AG10803 (cell line): ENCODE results near the gene CBR1.
A peak's percentile ranks its signal among the peaks of the same experiment; 100 is the strongest.

Experiments
- DNase-seq: peaks from one replicate; pipeline ENCODE4 v3.0.0; 2010; ENCODE audit warnings: low read depth
- H3K4me3 ChIP-seq: 2 replicates; pipeline ENCODE4 v1.5.1; 2011; ENCODE audit warnings: mild to moderate bottlenecking, low read length, control low read depth
- TF ChIP-seq, protein P1 (sequence below): conservative IDR thresholded peaks from 2 replicates; pipeline ENCODE4 v1.5.1; 2011; ENCODE audit warnings: mild to moderate bottlenecking, low read length, control low read depth, inconsistent platforms

Gene CBR1

GRCh38 chr21:36105327-36105842, 35.6 kb downstream of the CBR1 start:
- no peak for DNase-seq
- H3K4me3 ChIP-seq: no peak overlapping the region
- TF ChIP-seq, protein P1, sequence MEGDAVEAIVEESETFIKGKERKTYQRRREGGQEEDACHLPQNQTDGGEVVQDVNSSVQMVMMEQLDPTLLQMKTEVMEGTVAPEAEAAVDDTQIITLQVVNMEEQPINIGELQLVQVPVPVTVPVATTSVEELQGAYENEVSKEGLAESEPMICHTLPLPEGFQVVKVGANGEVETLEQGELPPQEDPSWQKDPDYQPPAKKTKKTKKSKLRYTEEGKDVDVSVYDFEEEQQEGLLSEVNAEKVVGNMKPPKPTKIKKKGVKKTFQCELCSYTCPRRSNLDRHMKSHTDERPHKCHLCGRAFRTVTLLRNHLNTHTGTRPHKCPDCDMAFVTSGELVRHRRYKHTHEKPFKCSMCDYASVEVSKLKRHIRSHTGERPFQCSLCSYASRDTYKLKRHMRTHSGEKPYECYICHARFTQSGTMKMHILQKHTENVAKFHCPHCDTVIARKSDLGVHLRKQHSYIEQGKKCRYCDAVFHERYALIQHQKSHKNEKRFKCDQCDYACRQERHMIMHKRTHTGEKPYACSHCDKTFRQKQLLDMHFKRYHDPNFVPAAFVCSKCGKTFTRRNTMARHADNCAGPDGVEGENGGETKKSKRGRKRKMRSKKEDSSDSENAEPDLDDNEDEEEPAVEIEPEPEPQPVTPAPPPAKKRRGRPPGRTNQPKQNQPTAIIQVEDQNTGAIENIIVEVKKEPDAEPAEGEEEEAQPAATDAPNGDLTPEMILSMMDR: no peak

DNA sequence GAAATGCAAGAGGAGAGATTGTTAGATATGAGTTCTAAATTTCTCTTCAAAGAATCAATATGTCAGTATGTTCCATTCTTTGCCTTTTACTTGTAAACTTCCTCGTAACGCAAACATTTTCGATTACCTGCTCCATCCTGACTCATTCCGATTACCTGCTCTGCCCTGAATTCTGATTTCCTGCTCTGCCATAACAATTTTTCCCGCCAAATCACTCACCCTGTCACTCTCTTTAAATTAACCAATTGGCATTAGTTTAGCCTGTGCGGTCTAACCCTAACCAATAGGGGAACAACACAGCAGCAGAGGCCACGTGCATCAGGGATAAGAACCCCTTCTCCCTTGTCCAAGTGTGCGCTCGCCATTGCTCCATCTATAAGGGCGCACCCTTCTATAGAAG, 40.0 kb downstream of the CBR1 start:
- no peak overlapping the region for H3K4me3 ChIP-seq
- DNase-seq: no peak
- TF ChIP-seq, protein P1: no peak

DNA sequence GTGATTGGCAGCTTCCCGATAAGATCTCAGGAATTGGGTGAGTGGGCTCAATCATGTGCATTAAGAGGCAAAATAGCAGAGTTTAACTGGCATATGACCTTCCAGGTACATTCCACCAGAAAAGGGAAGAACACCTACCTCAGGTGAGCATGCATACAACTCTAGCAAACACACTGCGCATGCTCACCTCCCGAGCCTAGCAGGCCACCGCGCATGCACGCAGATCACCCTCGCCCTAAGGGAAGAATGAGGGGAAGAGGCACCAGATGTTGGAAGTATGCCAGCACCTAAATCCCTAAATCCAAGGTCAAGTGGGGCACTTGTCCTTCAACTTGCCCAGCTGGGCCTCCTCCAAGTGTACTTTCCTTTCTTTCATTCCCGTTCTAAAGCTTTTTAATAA, 41.4 kb downstream of the CBR1 start:
- TF ChIP-seq, protein P1: no peak
- H3K4me3 ChIP-seq: no peak overlapping the region
- no peak for DNase-seq

- TF ChIP-seq, protein P1: no peak
- DNase-seq: no peak
- H3K4me3 ChIP-seq: peak overlapping the region; percentile 43
Measured at GRCh38 chr21:36113647-36114428, 44.0 kb downstream of the CBR1 start.

- no peak overlapping the region for H3K4me3 ChIP-seq
- DNase-seq: no peak
- TF ChIP-seq, protein P1: no peak
Measured at GRCh38 chr21:36115138-36115730, 45.4 kb downstream of the CBR1 start.

DNA sequence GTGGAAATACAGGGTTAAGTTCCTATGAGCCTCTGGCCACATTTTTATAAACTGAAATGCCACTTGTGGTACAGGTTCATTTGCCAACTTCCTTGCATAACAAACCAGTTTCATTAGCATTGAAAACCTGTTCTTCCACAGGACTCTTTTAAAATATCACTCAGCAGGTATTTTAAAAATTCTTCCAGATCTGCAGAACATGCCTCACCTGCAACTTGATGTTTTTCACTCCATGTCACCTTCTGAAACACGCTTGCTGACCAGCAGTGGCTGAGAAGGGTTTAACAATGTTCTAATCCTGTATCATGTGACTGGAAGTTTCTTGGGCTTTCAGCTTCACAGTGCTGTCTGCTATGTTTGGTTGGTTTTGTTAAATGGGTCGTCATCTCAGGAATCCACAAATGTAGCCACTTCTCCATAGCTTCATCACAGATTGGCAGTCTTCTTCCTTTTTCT, 47.5 kb downstream of the CBR1 start:
- no peak overlapping the region for H3K4me3 ChIP-seq
- TF ChIP-seq, protein P1: no peak
- DNase-seq: no peak
